Caco-2 (cell line): ENCODE data around the gene EXOC7. TPM values are rescaled to one million over a fixed set of nuclear protein-coding genes. Genes with fewer than 3 reads are reported as not detected.

ENCODE experiments used
- BruUV-seq: library from RNA; stranded (reverse); fragments of 400-500 nt; replicated peaks from 2 replicates; lab custom pipeline; 2021; lab: Mats Ljungman, UMichigan
- CTCF ChIA-PET: fragments of 300-600 bp; sonication (Branson Sonifier 250); formaldehyde crosslinking; loops from one replicate; lab custom pipeline; 2022; ENCODE audit warnings: antibody characterized with exemption; lab: Charles Lee
- POLR2A ChIA-PET: fragments of 300-600 bp; sonication (Branson Sonifier 250); formaldehyde crosslinking; loops from one replicate; lab custom pipeline; 2022; ENCODE audit warnings: antibody characterized with exemption; lab: Charles Lee
- DNase-seq, 2 experiments: peaks; one replicate each; pipeline versions ENCODE4 v3.0.0 to v3.0.0-alpha.2; 2020 to 2022
- H3K27me3 ChIP-seq: replicated peaks from 2 replicates; pipeline ENCODE4 v1.6.0; 2011; ENCODE audit warnings: low read length; ENCODE audit not compliant: control insufficient read depth, insufficient read depth
- H3K36me3 ChIP-seq: 2 replicates; pipeline ENCODE4 v1.5.1; 2011; ENCODE audit warnings: low read length; ENCODE audit not compliant: control insufficient read depth, insufficient read depth
- H3K4me1 ChIP-seq: fragments of 250-450 bp; sonication (Bioruptor Pico); 2 replicates; pipeline ENCODE4 v1.5.1; 2020; ENCODE audit warnings: mild to moderate bottlenecking
- H3K4me3 ChIP-seq: 2 replicates; pipeline ENCODE4 v1.5.1; 2011; ENCODE audit warnings: low read depth, mild to moderate bottlenecking, control low read depth, low read length
- H3K9me3 ChIP-seq: fragments of 250-450 bp; sonication (Bioruptor Pico); 2 replicates; pipeline ENCODE4 v1.5.1; 2020; ENCODE audit warnings: mild to moderate bottlenecking, moderate library complexity
- H3K27ac Mint-ChIP-seq: one replicate; pipeline ENCODE4 v1.8.0; 2022; ENCODE audit warnings: mixed read lengths; ENCODE audit not compliant: unreplicated experiment
- H3K27me3 Mint-ChIP-seq: one replicate; pipeline ENCODE4 v1.8.0; 2022; ENCODE audit warnings: mixed read lengths; ENCODE audit not compliant: insufficient read depth, unreplicated experiment
- H3K36me3 Mint-ChIP-seq: one replicate; pipeline ENCODE4 v1.8.0; 2022; ENCODE audit warnings: mild to moderate bottlenecking, mixed read lengths; ENCODE audit not compliant: insufficient read depth, unreplicated experiment
- H3K4me1 Mint-ChIP-seq: one replicate; pipeline ENCODE4 v1.8.0; 2022; ENCODE audit warnings: low read depth, mixed read lengths; ENCODE audit not compliant: unreplicated experiment
- H3K4me3 Mint-ChIP-seq: one replicate; pipeline ENCODE4 v1.8.0; 2022; ENCODE audit warnings: mild to moderate bottlenecking, moderate library complexity, mixed read lengths; ENCODE audit not compliant: unreplicated experiment
- H3K9me3 Mint-ChIP-seq: one replicate; pipeline ENCODE4 v1.8.0; 2022; ENCODE audit warnings: mixed read lengths; ENCODE audit not compliant: unreplicated experiment
- CTCF ChIP-seq, 2 experiments: fragments of 200-600 bp in 1 of 2; IDR thresholded peaks; 1 replicate in 1 of 2; 2 replicates in 1 of 2; pipeline versions ENCODE4 v1.5.1 to v1.8.0; 2011 to 2022; ENCODE audit warnings: antibody characterized with exemption in 1 of 2, control low read depth in 1 of 2, inconsistent platforms in 1 of 2, low read depth in 1 of 2, low read length in 1 of 2, mild to moderate bottlenecking in 1 of 2, moderate library complexity in 1 of 2; ENCODE audit not compliant: insufficient read depth in 1 of 2, severe bottlenecking in 1 of 2, unreplicated experiment in 1 of 2
- intact Hi-C: fragments of 100-400 bp; cut with micrococcal nuclease; formaldehyde crosslinking; loops from one replicate; pipeline ENCODE4 v1.10.0; 2022; ENCODE audit not compliant: unreplicated experiment
- microRNA-seq: library from miRNA; unstranded; fragments of <30 nt; microRNA quantifications from one replicate; pipeline ENCODE4 v1.2.0, GENCODE V29; 2022
- total RNA-seq: library from RNA; stranded (reverse); gene quantifications from 2 replicates; pipeline ENCODE4 v1.2.3, GENCODE V29; 2022

EXOC7 gene
- total RNA-seq, 1 experiment from 2014 or later, result 205 TPM

GRCh38 chr17:76032780-76033108, 70.8 kb downstream of the EXOC7 start:
- ChIA-PET POLR2A (no interaction called here), CTCF (no interaction called here)
- H3K9me3 Mint-ChIP-seq, result no peaks in the 10 kb centered on the region

GRCh38 chr17:76032073-76032779, 71.4 kb downstream of the EXOC7 start:
- intact Hi-C loops, result no loop called here
- no peak overlapping the region for H3K4me3 ChIP-seq
- H3K36me3 ChIP-seq, result no peaks in the 10 kb centered on the region
- no peak overlapping the region for H3K27ac Mint-ChIP-seq
- BruUV-seq, result no TSS peak
- H3K9me3 ChIP-seq, result peaks cover 3% of the 10 kb centered on the region
- no peaks in the 10 kb centered on the region for H3K9me3 Mint-ChIP-seq
- peaks cover 11% of the 10 kb centered on the region for H3K4me1 ChIP-seq
- H3K4me3 Mint-ChIP-seq, result no peak overlapping the region
- peaks cover 10% of the 10 kb centered on the region for H3K4me1 Mint-ChIP-seq
- H3K27me3 Mint-ChIP-seq, result no peaks in the 10 kb centered on the region
- DNase-seq, result no peak
- H3K36me3 Mint-ChIP-seq, result peaks cover 8% of the 10 kb centered on the region
- H3K27me3 ChIP-seq, result no peaks in the 10 kb centered on the region
- ChIA-PET CTCF (no interaction called here), POLR2A (no interaction called here)
- no peak for TF ChIP-seq CTCF (IDR thresholded peaks at IDR 0.05; ENCODE audit: insufficient read depth in 1 of 2, low read depth in 1 of 2, low read length in 1 of 2, severe bottlenecking in 1 of 2, unreplicated experiment in 1 of 2)

More at GRCh38 chr17:76032780-76033108, 70.8 kb downstream of the EXOC7 start:
- no peak for DNase-seq
- no TSS peak for BruUV-seq
- H3K4me3 ChIP-seq, result no peak overlapping the region
- no peaks in the 10 kb centered on the region for H3K27me3 ChIP-seq
- no peak overlapping the region for H3K4me3 Mint-ChIP-seq
- peaks cover 11% of the 10 kb centered on the region for H3K4me1 ChIP-seq
- H3K4me1 Mint-ChIP-seq, result peaks cover 10% of the 10 kb centered on the region
- TF ChIP-seq CTCF (IDR thresholded peaks at IDR 0.05; ENCODE audit: insufficient read depth in 1 of 2, low read depth in 1 of 2, low read length in 1 of 2, severe bottlenecking in 1 of 2, unreplicated experiment in 1 of 2), result no peak
- H3K27me3 Mint-ChIP-seq, result no peaks in the 10 kb centered on the region
- H3K36me3 ChIP-seq, result no peaks in the 10 kb centered on the region
- intact Hi-C loops, result no loop called here
- peaks cover 8% of the 10 kb centered on the region for H3K36me3 Mint-ChIP-seq
- H3K9me3 ChIP-seq, result peaks cover 3% of the 10 kb centered on the region
- no peak overlapping the region for H3K27ac Mint-ChIP-seq

Small RNAs within 50 kb of the gene (microRNA-seq; reads per million reads assigned to microRNA genes)
- not detected for gene MIR6868

Other genes with a start within 250 kb of the EXOC7 start
- 66.6 and 72.3 TPM in 2 replicates for gene WBP2, start 248.5 kb downstream of the EXOC7 start, total RNA-seq
- 2.0 and 2.5 TPM in 2 replicates for gene TRIM47, start 225.2 kb downstream of the EXOC7 start, total RNA-seq
- gene TRIM65, start 206.8 kb downstream of the EXOC7 start, total RNA-seq, result 23.1 and 25.2 TPM in 2 replicates
- 157 and 163 TPM in 2 replicates for gene MRPL38, start 198.9 kb downstream of the EXOC7 start, total RNA-seq
- 13.9 and 14.1 TPM in 2 replicates for gene FBF1, start 162.7 kb downstream of the EXOC7 start, total RNA-seq
- gene ACOX1, start 124.6 kb downstream of the EXOC7 start, total RNA-seq, result 43.7 and 48.3 TPM in 2 replicates
- 19.1 and 20.3 TPM in 2 replicates for gene TEN1, start 124.5 kb downstream of the EXOC7 start, total RNA-seq
- gene CDK3, start 102.9 kb downstream of the EXOC7 start, total RNA-seq, result 5.2 and 6.8 TPM in 2 replicates
- gene EVPL, start 76.5 kb downstream of the EXOC7 start, total RNA-seq, result 0.16 and 0.46 TPM in 2 replicates
- gene SRP68, start 31.3 kb downstream of the EXOC7 start, total RNA-seq, result 105 and 113 TPM in 2 replicates
- gene GALR2, start 29.0 kb downstream of the EXOC7 start, total RNA-seq, result 0.50 and 0.79 TPM in 2 replicates
- 0.34 TPM in 1 of 2 replicates, not detected in the other for gene ZACN, start 24.6 kb downstream of the EXOC7 start, total RNA-seq
- gene FOXJ1, start 37.5 kb upstream of the EXOC7 start, total RNA-seq, result 7.0 and 10.7 TPM in 2 replicates
- 25.9 and 29.3 TPM in 2 replicates for gene RNF157, start 136.7 kb upstream of the EXOC7 start, total RNA-seq
- 50.0 and 51.6 TPM in 2 replicates for gene UBALD2, start 161.6 kb upstream of the EXOC7 start, total RNA-seq
- gene QRICH2, start 204.5 kb upstream of the EXOC7 start, total RNA-seq, result 1.1 and 1.5 TPM in 2 replicates